GM19240 (cell line): ENCODE measurements around the gene OSBPL9.

ENCODE experiments used
- DNase-seq: peaks from one replicate; pipeline ENCODE4 v3.0.0; 2011; ENCODE audit warnings: low spot score; ENCODE audit not compliant: insufficient read length

The OSBPL9 gene

GRCh38 chr1:51734896-51735745 is 118.2 kb downstream of the OSBPL9 start:
- no peak for DNase-seq

GRCh38 chr1:51735746-51736254 is 118.9 kb downstream of the OSBPL9 start:
- no peak for DNase-seq

- DNase-seq = no peak
Observed at GRCh38 chr1:51736702-51737101, 119.8 kb downstream of the OSBPL9 start.

- DNase-seq = no peak
Observed at GRCh38 chr1:51738681-51739080, 121.8 kb downstream of the OSBPL9 start.

- no peak for DNase-seq
Observed at GRCh38 chr1:51740652-51741051, 123.8 kb downstream of the OSBPL9 start.

- DNase-seq = no peak
Observed at GRCh38 chr1:51741121-51741681, 124.3 kb downstream of the OSBPL9 start.

- DNase-seq = no peak
Observed at GRCh38 chr1:51744506-51745303, 127.8 kb downstream of the OSBPL9 start.

GRCh38 chr1:51745304-51745570 is 128.3 kb downstream of the OSBPL9 start:
- no peak for DNase-seq

GRCh38 chr1:51749151-51749550 is 132.3 kb downstream of the OSBPL9 start:
- DNase-seq = no peak

GRCh38 chr1:51750218-51750617 is 133.3 kb downstream of the OSBPL9 start:
- no peak for DNase-seq

- DNase-seq = no peak
Observed at GRCh38 chr1:51750729-51751128, 133.8 kb downstream of the OSBPL9 start.

GRCh38 chr1:51752073-51752948 is 135.4 kb downstream of the OSBPL9 start:
- DNase-seq = no peak

- no peak for DNase-seq
Observed at GRCh38 chr1:51753969-51754368, 137.1 kb downstream of the OSBPL9 start.

GRCh38 chr1:51754666-51755065 is 137.8 kb downstream of the OSBPL9 start:
- no peak for DNase-seq

- DNase-seq = no peak
Observed at GRCh38 chr1:51755437-51755836, 138.5 kb downstream of the OSBPL9 start.

- DNase-seq = no peak
Observed at GRCh38 chr1:51756290-51756689, 139.4 kb downstream of the OSBPL9 start.

GRCh38 chr1:51758310-51758709 is 141.4 kb downstream of the OSBPL9 start:
- DNase-seq = no peak

- no peak for DNase-seq
Observed at GRCh38 chr1:51760872-51761271, 144.0 kb downstream of the OSBPL9 start.

GRCh38 chr1:51761351-51761750 is 144.5 kb downstream of the OSBPL9 start:
- DNase-seq = no peak

GRCh38 chr1:51768971-51769588 is 152.2 kb downstream of the OSBPL9 start:
- DNase-seq = no peak

- peak; percentile 10 for DNase-seq
Observed at GRCh38 chr1:51776408-51776807, 159.5 kb downstream of the OSBPL9 start.
